Coronary artery (tissue), 2 donors: ENCODE results near the gene DNAH5.

Experiments
- DNase-seq: peaks from one replicate; pipeline ENCODE4 v3.0.0-alpha.2; 2017; ENCODE audit warnings: low spot score
- H3K27ac ChIP-seq, 2 donors: fragments of 200-600 bp; sonication (generic); one replicate each; pipeline ENCODE4 v1.5.1; 2016 to 2019
- H3K4me3 ChIP-seq: fragments of 200-600 bp; sonication (generic); 2 replicates; pipeline ENCODE4 v1.5.1; 2016; ENCODE audit warnings: mild to moderate bottlenecking, moderate library complexity
- CTCF ChIP-seq: fragments of 200-600 bp; sonication (generic); IDR thresholded peaks from one replicate; pipeline ENCODE4 v1.5.1; 2019; ENCODE audit warnings: antibody characterized with exemption

Gene DNAH5

GRCh38 chr5:13739479-13739878, 205.0 kb downstream of the DNAH5 start:
- H3K4me3 ChIP-seq, result no peak overlapping the region
- H3K27ac ChIP-seq, result no peak overlapping the region
- no peak for DNase-seq
- TF ChIP-seq CTCF, result no peak

GRCh38 chr5:13735691-13736090, 208.8 kb downstream of the DNAH5 start:
- Histone ChIP-seq H3K27ac (no peak overlapping the region), H3K4me3 (no peak overlapping the region)
- DNase-seq, result no peak
- TF ChIP-seq CTCF, result no peak

- DNase-seq, result no peak
These were observed 213.3 kb downstream of the DNAH5 start for GRCh38 chr5:13731121-13731628.

GRCh38 chr5:13708906-13709305, 235.6 kb downstream of the DNAH5 start:
- DNase-seq, result no peak
- TF ChIP-seq CTCF, result no peak
- Histone ChIP-seq H3K4me3 (no peak overlapping the region), H3K27ac (no peak overlapping the region)

More at GRCh38 chr5:13731121-13731628, 213.3 kb downstream of the DNAH5 start:
- Histone ChIP-seq H3K27ac (no peak overlapping the region), H3K4me3 (no peak overlapping the region)
- TF ChIP-seq CTCF, result no peak

- DNase-seq, result no peak
- H3K4me3 ChIP-seq, result no peak overlapping the region
- no peak for TF ChIP-seq CTCF
- H3K27ac ChIP-seq, result no peak overlapping the region
These were observed 236.1 kb downstream of the DNAH5 start for GRCh38 chr5:13708432-13708831.

GRCh38 chr5:13704396-13704795, 240.1 kb downstream of the DNAH5 start:
- no peak for TF ChIP-seq CTCF
- Histone ChIP-seq H3K4me3 (no peak overlapping the region), H3K27ac (no peak overlapping the region)
- no peak for DNase-seq

- H3K27ac ChIP-seq, result no peak overlapping the region
- TF ChIP-seq CTCF, result no peak
- no peak for DNase-seq
- H3K4me3 ChIP-seq, result no peak overlapping the region
These were observed 243.9 kb downstream of the DNAH5 start for GRCh38 chr5:13700626-13701025.
